Heart right ventricle (tissue), 16 donors: ENCODE results near the gene BRD9. TPM values are rescaled to one million over a fixed set of nuclear protein-coding genes. Genes with fewer than 3 reads are reported as not detected.

Experiments used
- ATAC-seq, 8 donors: fragments of 200-7000 bp; cut with Tn5 transposase; one replicate each; pipeline ENCODE4 v1.9.1; 2020; ENCODE audit warnings: mild to moderate bottlenecking in 8 of 8, moderate library complexity in 8 of 8, moderate number of reproducible peaks in 1 of 8
- DNase-seq, 2 donors: peaks; one replicate each; pipeline ENCODE4 v3.0.0-alpha.2; 2020
- H3K27ac ChIP-seq, 10 donors: fragments of 200-600 bp; sonication (generic) in 2 of 10; one replicate each; pipeline versions ENCODE4 v1.5.0 to v1.8.0; 2020 to 2022; ENCODE audit warnings: mild to moderate bottlenecking in 3 of 10
- H3K27me3 ChIP-seq, 7 donors: fragments of 200-600 bp; one replicate each; pipeline ENCODE4 v1.8.0; 2021 to 2022; ENCODE audit warnings: mild to moderate bottlenecking in 2 of 7
- H3K36me3 ChIP-seq, 9 donors: fragments of 200-600 bp; sonication (generic) in 1 of 9; one replicate each; pipeline versions ENCODE4 v1.5.0 to v1.8.0; 2020 to 2022; ENCODE audit warnings: mild to moderate bottlenecking in 2 of 9
- H3K4me1 ChIP-seq, 9 donors: fragments of 200-600 bp; sonication (generic) in 1 of 9; one replicate each; pipeline versions ENCODE4 v1.5.0 to v1.8.0; 2020 to 2022; ENCODE audit warnings: mild to moderate bottlenecking in 4 of 9
- H3K4me3 ChIP-seq, 10 donors: fragments of 200-600 bp; sonication (generic) in 2 of 10; one replicate each; pipeline versions ENCODE4 v1.5.0 to v1.8.0; 2020 to 2022; ENCODE audit warnings: mild to moderate bottlenecking in 7 of 10, moderate library complexity in 2 of 10
- H3K9me3 ChIP-seq, 11 donors: fragments of 200-600 bp in 10 of 11; sonication (generic) in 2 of 11; one replicate each; pipeline versions ENCODE4 v1.5.0 to v1.8.0; 2013 to 2022; ENCODE audit warnings: mild to moderate bottlenecking in 2 of 11, control low read depth in 1 of 11, moderate library complexity in 1 of 11
- WGBS, 2 donors: extraction: QIAGEN DNeasy Blood & Tissue Kit; methylation state at CpG; one replicate each; pipeline ENCODE4 v1.1.7; 2013; ENCODE audit warnings: inconsistent platforms in 1 of 2; 5-methylcytosine and 5-hydroxymethylcytosine counted together
- intact Hi-C, 10 donors: fragments of 100-400 bp; cut with DNase I; formaldehyde crosslinking; loops; one replicate each; pipeline versions ENCODE4 v1.11.1 to v1.14.2; 2022
- polyA plus RNA-seq, 2 donors: library from polyadenylated mRNA; stranded (reverse); fragments of 200-250 nt; gene quantifications; one replicate each; pipeline ENCODE4 v1.2.3, GENCODE V29; 2013
- total RNA-seq, 10 donors: library from RNA; stranded (reverse); fragmentation: NEBNext Ultra II Directional in 3 of 10; extraction: Animal tissue kit (Norgen Biotek cat#: 25700) in 3 of 10; gene quantifications; one replicate each; pipeline versions ENCODE4 v1.2.1 to v1.2.4, GENCODE V29; 2021 to 2023
- TF ChIP-seq, protein P1 (sequence below), 9 donors: fragments of 200-600 bp; sonication (generic) in 2 of 9; IDR thresholded peaks; one replicate each; pipeline versions ENCODE4 v1.5.0 to v1.8.0; 2021 to 2022; ENCODE audit warnings: antibody characterized with exemption in 9 of 9, mild to moderate bottlenecking in 5 of 9, moderate library complexity in 1 of 9
- donor health status: Arrhythmogenic right ventricular cardiomyopathy.
- donor health status: ischemic (EF 13 %, LVEDD 7.1; RV severe dilation, severe dysfunction).
- donor health status: healthy with polysubstance abuse.
- donor health status: DM: no; HTN: yes; CAD: no.
- donor health status: DM: no; HTN: no; CAD: no.
- donor health status: ischemic (EF 25% LVEDD 6.9; RV normal size, moderate dysfunction).
- donor health status: ischemic (EF 25% LVEDD 5.7; RV mildly dilated, moderate dysfunction).
- donor health status: healthy.
- donor health status: DM: yes; HTN: yes; CAD: no.
- donor health status: Ischemic cardiomyopathy.
- donor health status: ischemic (EF 35%, LVEDD 5.7; RV mildly dilated, moderate dysfunction).
- donor health status: nonischemic (EF 11% LVEDD 7.7; RV severe dilation, severe dysfunction).
- donor health status: DM: yes; HTN: yes; CAD: no.
- donor health status: PGD.
- donor health status: ischemic (EF 29% LVEDD 5.4; RV normal size, mild dysfunction).
- donor health status: nonischemic (EF 23%, LVEDD 6.1; RV moderate dilation, normal function).

BRD9 gene
- total and polyA plus RNA-seq, 12 donors: 16.7 to 42.6 (median 26.0) TPM

DNA sequence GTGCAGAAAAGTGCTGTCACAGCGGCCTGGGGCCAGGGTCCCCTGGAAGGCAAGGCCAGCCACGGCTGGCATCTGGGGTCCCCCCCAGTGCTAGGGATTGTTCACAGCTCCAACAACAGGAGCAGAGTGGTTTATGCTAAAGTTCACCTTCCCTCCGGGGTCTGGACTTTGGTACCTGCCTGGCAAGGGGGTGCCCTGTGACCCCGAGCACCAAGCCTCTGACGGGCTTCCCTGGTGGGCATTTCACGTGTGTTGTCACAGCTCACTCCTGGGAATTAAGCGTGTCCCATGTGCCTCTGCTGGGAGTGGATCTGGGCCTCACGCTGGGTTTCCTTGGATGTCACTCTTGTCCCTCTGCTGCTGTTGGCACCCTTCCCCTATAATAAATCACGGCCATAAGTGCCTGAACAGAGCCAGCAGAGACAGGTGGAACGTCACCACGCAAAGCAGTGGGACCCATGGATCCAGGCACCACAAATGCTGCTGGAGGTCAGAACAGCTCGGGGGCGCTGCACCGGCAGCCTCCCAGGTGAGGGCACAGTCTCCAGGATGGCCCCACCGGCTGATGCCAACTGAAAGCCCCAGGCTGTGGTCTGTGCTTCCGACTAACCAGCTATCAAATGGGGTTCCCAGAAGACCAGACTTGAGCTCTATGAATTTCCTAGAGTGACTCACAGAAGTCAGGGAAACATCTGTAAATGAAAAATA is 24.0 kb downstream of the BRD9 start:
- ATAC-seq (no peak), DNase-seq (no peak)
- TF ChIP-seq, protein P1, sequence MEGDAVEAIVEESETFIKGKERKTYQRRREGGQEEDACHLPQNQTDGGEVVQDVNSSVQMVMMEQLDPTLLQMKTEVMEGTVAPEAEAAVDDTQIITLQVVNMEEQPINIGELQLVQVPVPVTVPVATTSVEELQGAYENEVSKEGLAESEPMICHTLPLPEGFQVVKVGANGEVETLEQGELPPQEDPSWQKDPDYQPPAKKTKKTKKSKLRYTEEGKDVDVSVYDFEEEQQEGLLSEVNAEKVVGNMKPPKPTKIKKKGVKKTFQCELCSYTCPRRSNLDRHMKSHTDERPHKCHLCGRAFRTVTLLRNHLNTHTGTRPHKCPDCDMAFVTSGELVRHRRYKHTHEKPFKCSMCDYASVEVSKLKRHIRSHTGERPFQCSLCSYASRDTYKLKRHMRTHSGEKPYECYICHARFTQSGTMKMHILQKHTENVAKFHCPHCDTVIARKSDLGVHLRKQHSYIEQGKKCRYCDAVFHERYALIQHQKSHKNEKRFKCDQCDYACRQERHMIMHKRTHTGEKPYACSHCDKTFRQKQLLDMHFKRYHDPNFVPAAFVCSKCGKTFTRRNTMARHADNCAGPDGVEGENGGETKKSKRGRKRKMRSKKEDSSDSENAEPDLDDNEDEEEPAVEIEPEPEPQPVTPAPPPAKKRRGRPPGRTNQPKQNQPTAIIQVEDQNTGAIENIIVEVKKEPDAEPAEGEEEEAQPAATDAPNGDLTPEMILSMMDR (IDR thresholded peaks at IDR 0.05): no peak
- Histone ChIP-seq H3K4me1 (peaks cover 0 to 18% (median 0%) of the 10 kb centered on the region in 9 donors), H3K4me3 (no peak overlapping the region), H3K36me3 (peaks cover 0 to 100% (median 55%) of the 10 kb centered on the region in 9 donors), H3K27ac (no peak overlapping the region), H3K27me3 (no peaks in the 10 kb centered on the region), H3K9me3 (no peaks in the 10 kb centered on the region)
- 95 to 97% methylated on average over 16 of the region's 16 CpGs for WGBS, 2 donors
- intact Hi-C loops: no loop called here

DNA sequence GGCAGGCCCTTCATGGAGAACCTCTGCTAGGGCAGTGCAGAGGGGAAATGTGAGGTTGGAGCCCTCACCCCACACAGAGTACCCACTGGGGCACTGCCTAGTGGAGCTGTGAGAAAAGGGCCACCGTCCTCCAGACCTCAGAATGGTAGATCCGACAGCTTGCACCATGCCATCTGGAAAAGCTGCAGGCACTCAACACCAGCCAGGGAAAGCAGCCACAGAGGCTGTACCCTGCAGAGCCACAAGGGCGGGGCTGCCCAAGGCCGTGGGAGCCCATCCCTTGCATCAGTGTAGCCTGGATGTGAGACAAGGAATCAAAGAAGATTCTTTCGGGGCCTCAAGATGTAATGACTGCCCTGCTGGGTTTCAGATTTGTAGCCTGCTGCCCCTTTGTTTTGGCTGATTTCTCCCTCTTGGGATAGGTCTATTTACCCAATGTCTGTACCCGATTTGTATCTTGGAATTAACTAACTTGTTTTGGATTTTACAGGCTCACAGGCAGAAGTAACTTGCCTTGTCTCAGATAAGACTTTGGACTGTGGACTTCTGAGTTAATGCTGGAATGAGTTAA is 25.2 kb downstream of the BRD9 start:
- H3K9me3 ChIP-seq: no peaks in the 10 kb centered on the region
- intact Hi-C loops: no loop called here
- ATAC-seq: no peak
- H3K36me3 ChIP-seq: peaks cover 0 to 100% (median 66%) of the 10 kb centered on the region in 9 donors
- DNase-seq: no peak
- TF ChIP-seq, protein P1 (IDR thresholded peaks at IDR 0.05): no peak
- peaks cover 0 to 6% (median 0%) of the 10 kb centered on the region in 9 donors for H3K4me1 ChIP-seq
- WGBS, 2 donors: 93 to 94% methylated on average over 6 of the region's 6 CpGs
- H3K27ac ChIP-seq: no peak overlapping the region
- no peak overlapping the region for H3K4me3 ChIP-seq
- H3K27me3 ChIP-seq: no peaks in the 10 kb centered on the region

DNA sequence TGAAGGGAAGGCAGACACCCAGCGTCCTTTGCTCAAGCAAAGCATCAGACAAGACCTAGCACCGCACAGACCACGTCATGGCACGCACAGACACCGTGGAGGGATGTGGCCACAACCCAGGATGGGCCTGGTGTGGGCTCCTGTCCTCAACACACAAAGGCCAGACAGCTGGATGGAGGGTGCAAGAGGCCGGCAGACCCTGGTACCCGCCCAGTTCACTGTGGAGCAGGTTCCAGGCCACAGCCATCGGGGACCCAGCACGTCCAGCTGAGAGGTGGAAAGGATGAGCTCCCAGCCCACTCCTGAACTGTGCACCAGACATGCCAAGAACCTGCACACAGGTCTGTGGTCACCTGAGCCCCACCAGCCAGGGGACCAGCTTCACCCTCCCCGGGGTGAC is 26.8 kb downstream of the BRD9 start:
- TF ChIP-seq, protein P1 (IDR thresholded peaks at IDR 0.05): no peak
- no peak overlapping the region for H3K4me3 ChIP-seq
- WGBS, 2 donors: 95 to 98% methylated on average over 10 of the region's 10 CpGs
- H3K36me3 ChIP-seq: peaks cover 0 to 93% (median 52%) of the 10 kb centered on the region in 9 donors
- no peaks in the 10 kb centered on the region for H3K4me1 ChIP-seq
- no peaks in the 10 kb centered on the region for H3K27me3 ChIP-seq
- no peak for DNase-seq
- H3K9me3 ChIP-seq: no peaks in the 10 kb centered on the region
- ATAC-seq: no peak
- no peak overlapping the region for H3K27ac ChIP-seq
- intact Hi-C loops: no loop called here

DNA sequence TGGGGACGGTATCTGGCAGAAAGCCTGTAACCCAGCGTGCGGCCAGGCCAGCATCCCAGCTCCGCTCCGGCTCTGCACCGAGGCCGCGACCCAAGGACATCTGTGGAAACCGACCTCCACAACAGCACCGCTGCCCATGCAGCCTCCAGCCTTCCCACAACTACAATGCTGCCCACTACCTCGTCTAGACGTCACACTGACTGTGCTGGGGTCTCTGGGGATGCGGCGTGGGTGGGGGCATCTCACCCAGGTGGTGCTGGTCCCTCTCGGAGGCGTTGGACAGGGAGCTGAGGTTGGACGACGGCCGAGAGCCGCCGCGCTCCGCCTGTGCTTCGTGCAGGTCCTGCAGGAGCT is 27.5 kb downstream of the BRD9 start:
- no peak overlapping the region for H3K4me3 ChIP-seq
- H3K36me3 ChIP-seq: peaks cover 0 to 87% (median 49%) of the 10 kb centered on the region in 9 donors
- no peaks in the 10 kb centered on the region for H3K4me1 ChIP-seq
- TF ChIP-seq, protein P1 (IDR thresholded peaks at IDR 0.05): no peak
- H3K9me3 ChIP-seq: no peaks in the 10 kb centered on the region
- 94 to 95% methylated on average over 24 of the region's 24 CpGs for WGBS, 2 donors
- no peak overlapping the region for H3K27ac ChIP-seq
- H3K27me3 ChIP-seq: no peaks in the 10 kb centered on the region
- no peak for DNase-seq
- intact Hi-C loops: no loop called here
- peak in 1 of 8 donors; percentile 13 for ATAC-seq
